ENCODE measurements around the gene CCDC39.

GRCh38 chr3:180594631-180595558 lies 84.4 kb downstream of the CCDC39 start:
- TF ChIP-seq, protein P1, sequence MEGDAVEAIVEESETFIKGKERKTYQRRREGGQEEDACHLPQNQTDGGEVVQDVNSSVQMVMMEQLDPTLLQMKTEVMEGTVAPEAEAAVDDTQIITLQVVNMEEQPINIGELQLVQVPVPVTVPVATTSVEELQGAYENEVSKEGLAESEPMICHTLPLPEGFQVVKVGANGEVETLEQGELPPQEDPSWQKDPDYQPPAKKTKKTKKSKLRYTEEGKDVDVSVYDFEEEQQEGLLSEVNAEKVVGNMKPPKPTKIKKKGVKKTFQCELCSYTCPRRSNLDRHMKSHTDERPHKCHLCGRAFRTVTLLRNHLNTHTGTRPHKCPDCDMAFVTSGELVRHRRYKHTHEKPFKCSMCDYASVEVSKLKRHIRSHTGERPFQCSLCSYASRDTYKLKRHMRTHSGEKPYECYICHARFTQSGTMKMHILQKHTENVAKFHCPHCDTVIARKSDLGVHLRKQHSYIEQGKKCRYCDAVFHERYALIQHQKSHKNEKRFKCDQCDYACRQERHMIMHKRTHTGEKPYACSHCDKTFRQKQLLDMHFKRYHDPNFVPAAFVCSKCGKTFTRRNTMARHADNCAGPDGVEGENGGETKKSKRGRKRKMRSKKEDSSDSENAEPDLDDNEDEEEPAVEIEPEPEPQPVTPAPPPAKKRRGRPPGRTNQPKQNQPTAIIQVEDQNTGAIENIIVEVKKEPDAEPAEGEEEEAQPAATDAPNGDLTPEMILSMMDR (IDR thresholded peaks at IDR 0.05), result peak in 2 of 4 experiments; percentile 26 to 50
- TF ChIP-seq POLR2A (IDR thresholded peaks at IDR 0.05) (no peak), EP300 (IDR thresholded peaks at IDR 0.05) (no peak), POLR2AphosphoS5 (IDR thresholded peaks at IDR 0.05) (no peak)
